HG02759 (cell line): Measurements from ENCODE around the gene AMOTL2.

Experiments
- ATAC-seq: cut with Tn5 transposase; IDR thresholded peaks from one replicate; pipeline ENCODE4 v1.9.1; 2021; ENCODE audit warnings: mild to moderate bottlenecking, moderate library complexity; ENCODE audit not compliant: unreplicated experiment

AMOTL2 gene

DNA sequence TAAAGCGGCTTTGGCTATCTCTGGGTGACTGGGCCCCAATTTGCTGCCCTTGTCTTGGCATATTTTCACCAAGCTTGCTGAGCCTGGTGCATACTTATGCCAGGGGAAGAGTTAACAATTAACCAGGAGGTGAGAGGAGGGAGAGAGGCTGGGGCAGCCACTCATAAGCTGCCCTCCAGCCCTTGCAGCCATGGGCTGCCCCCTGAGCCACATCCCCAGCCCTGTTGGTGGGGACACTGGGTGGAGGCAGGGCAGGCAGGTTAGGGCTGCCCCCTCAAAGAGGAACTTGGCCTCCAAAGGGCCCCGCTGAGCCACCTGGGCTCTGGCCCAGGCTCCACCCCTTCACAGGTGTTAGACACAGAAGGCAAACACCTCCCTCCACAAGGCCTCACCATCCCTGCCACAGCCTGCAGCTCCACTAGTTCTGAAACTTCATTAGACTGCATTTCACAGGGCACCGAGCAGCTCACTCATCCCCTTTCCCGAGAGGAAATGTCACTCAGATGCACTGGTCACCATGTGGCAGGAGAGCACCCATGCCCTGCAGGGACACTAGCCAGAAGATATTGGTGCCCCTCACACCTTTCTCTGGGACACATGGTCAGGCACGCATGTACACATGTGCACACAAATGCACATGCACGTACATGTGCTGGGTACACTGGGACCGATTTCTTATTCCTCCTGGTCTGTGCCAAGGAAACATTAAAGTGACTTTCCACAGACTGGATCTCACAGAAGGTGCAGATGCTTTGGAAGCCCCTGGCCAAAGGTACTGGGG, 20.2 kb downstream of the AMOTL2 start:
- ATAC-seq: no peak

DNA sequence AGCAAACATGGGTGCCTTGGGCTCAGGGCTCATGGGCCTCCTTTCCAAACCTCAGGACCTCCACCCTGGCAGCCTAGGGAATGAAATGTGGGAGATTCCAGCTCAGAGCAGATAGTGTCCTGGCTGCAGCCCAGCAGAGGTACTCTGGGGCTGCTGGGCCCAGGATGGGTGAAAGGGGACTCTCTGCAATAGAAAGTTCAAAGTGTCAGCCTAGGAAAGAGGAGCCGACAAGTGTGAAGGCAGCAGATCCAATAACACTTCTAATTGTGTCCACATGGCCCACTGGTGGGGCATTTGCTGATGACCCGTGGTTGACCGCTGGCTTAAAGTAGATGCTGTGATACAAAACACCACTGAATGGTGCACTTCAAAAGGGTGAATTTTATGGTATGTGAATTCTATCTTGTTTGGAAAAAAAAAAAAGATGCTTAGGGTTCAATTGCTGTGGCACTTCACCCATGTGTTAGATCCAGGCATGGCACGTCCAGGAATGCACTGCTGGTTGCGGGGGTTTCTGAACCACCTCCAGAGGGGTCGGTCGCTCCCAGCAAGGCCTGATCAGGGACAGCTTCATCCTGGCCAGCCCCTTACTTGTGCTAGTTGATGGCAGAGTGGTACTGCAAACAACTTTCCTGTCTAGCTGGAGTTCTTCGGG, 20.9 kb downstream of the AMOTL2 start:
- ATAC-seq: no peak

DNA sequence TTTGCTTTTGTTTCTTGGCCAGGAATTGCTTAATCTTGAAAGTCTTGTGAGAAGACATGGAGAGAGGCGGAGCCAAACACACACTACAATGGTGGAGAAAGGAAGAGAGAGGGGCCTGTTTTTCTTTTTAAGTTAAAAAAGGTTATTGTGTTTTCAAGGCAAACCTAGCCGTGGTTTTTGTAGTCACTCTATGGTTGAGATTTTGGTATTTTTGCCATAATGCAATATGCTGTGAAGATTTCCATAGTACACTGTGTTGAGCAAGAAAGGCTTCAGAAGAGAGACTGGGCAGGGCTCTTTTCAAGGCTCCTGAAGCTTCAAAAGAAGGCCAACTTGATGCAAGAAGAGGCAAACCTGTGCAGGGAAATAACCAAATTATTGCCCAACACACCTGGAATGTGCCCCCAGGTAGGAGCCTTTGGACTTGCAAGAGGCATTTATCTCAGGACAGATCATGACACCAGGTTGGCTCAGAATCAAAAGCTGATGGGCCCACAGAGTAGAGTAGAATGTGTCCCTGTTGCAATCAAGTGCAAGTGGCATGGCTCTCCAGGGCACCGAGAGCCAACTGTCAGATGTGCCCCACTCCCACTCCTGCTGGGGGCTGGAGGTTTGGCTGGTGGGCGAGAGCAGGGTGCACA, 22.1 kb downstream of the AMOTL2 start:
- ATAC-seq: no peak

DNA sequence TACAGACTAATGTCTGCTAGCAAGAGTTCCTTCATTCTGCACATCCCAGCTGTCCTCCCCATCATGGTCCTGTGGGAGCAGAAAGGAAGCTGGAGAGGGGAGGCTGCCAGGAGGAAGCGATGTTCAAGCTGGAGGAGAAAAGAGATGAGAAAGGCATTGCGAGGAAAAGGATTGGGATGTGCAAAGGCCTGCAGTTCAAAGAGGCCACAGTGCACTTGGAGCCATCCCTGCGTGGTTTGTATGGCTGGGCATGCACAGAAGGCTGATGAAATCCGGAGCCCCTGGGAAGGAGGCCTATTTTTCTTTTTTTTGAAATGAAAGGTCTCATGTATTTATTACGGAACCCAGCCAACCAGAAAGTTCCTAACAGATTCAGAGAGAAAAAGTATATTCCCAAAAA, 22.8 kb downstream of the AMOTL2 start:
- no peak for ATAC-seq

DNA sequence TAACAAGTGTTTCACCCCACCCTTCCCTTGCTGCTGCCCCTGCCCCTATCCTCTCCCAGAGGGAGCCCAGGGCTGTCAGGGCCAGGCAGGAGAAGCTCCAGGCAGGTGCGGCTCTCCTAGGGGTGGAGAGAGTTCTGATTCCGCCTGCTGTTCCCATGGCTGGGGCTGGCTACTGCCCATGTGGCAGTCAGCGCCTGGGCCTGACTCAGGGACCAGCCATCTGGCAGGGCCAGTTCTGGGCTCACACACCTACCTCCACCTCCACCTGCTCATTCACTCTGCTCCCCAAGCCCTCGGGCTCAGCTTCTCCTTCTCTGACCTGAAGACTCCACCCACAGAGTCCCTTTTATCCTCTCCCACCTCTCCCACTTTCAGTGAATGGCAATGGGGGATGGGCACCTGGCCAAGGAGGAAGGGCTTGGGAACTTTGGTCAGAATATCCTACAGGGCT, 23.4 kb downstream of the AMOTL2 start:
- no peak for ATAC-seq

DNA sequence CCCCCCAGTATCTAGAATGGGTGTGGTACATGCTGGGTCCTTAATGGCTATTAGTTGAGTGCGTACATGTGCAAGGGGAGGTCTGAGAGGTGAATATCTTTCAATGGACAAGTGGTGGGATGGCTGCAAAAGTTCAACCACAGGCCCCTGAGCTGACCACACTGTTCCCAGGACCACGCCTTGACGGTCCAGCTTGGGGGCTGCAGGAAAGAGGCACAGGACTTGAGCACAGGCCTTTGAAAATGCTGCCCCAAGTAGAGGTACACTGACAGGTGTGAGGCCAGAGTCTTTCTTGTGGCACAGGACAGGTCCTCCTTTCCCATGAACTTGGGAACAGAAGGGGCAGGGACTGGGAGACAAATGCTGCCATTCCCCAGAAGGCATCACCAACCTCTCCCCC, 24.0 kb downstream of the AMOTL2 start:
- ATAC-seq: no peak

DNA sequence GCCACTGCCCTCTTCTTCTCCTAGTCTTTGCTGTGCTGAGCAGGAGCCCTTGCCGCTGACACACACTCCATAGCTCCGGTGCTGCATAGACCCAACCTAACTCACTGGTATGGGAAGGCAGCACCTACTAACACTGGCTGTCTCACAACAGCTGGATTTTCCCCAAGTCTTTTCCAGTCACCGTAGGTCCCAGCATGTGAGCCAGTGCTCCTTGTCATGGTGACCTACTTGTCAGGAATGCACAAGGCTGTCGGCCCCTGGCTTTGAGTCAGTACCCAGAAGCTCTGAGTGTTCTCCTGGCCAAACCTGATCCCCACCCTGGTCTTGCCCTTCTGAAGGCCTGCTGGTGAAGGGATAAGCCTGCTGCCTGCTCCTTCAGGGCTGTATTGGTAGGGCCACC, 25.7 kb downstream of the AMOTL2 start:
- ATAC-seq: no peak

DNA sequence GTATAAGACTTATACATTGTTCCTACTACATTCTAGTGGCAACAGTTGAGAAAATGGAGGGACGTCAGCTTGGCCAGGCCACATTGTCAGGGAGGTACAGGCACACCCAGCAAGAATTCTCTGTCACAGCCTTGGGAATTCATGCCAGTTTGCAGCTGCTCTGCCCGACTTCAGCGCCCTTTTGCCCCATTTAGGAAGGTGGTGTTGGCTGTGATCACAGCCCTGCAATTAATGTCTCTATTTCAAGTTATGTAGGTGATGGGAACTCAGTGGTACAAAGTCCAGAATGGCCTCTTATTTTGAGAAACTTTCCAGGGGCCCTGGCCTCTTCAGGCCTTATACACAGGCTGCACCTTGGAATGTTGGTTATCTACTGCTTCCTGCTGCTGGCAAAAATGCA, 26.7 kb downstream of the AMOTL2 start:
- ATAC-seq: no peak

DNA sequence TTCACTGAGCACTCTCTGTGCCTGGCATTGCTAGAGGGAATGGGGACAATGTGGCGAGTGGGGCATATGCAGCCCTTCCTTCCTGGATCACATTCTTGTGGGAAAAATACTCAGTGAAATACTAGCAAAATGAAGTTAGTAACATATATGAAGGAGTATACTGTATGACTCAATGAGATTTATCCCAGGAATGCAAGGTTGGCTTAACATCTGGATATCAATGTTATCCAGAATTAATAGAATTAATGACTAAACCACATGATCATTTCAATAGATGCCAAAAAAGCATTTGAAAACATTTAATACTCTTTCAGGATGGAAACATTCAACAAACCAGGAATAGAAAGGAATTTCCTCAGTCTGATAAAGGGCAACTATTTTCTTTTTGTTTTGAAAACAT, 27.5 kb downstream of the AMOTL2 start:
- no peak for ATAC-seq

DNA sequence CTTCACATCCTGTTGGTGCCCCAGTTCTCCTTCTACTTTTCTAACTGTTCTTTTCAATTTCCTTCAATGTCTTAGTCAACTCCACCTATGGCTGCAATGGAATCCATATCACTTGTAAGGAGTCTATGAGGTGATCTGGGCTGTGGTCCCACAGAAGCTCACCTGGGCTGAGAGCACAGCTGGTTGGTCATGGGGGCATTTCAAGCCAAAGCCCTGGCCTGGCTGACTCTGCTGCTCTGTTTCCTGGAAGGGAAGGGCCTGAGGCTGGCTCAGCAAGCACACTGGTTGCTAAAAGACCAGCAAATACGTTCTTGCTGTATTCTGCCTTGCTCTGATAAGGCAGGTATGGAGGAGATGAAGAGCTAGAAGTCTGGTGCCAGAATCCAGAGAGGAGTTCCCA, 29.0 kb downstream of the AMOTL2 start:
- ATAC-seq: no peak

DNA sequence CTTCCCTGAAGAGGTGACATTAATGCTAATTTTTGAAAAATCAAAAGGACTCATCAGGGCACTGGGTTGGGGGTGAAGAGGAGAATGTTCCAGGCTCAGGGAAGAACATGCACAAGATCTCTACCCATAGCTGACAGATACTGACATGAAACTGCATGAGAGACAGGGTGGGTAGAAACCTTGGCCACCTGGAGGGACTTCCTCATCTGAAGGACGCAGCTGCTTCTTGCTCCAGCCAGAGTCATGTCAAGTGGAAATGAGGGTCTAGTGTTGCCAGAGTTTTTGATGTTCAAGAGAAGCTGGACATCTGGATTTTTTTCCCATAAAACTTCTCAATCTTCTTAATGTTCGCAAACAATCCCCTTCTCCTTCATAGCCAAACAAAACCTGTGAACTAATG, 29.7 kb downstream of the AMOTL2 start:
- no peak for ATAC-seq

DNA sequence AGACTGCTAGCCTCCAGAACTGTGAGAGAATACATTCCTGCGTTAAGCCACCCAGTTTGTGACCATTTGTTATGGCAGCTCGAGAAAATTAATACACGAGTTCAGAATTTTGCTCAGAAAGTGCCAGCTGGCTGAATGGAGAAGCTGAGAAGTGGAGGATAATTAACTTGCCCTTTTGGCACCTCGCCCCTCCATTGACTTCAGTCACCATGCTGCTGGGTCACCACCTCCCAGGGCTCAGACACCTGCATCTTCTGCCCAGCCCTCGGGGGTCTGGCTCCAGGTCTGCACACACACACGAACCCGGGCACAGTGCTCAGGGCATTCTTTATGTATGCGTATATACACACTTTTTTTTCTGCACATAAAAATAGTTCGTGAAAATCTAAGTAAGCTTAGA, 32.0 kb downstream of the AMOTL2 start:
- no peak for ATAC-seq

DNA sequence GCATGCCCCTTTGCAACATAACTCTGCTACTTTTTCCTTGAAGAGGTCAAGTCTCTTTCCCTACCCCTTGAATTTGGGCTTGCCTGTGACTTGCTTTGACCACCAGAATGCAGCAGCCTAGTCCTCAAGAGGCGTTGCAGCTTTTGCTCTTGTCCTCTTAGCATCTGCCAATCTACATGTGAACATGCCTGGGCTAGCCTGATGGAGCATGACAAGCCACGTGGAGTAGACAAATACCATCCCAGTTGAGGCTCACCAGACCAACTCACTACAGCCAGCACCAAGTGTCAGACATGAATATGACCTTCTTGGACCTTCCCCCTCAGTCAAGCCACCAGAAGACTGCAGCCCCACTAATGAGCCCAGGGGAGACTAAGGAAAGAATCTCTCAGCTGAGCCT, 32.9 kb downstream of the AMOTL2 start:
- ATAC-seq: no peak

DNA sequence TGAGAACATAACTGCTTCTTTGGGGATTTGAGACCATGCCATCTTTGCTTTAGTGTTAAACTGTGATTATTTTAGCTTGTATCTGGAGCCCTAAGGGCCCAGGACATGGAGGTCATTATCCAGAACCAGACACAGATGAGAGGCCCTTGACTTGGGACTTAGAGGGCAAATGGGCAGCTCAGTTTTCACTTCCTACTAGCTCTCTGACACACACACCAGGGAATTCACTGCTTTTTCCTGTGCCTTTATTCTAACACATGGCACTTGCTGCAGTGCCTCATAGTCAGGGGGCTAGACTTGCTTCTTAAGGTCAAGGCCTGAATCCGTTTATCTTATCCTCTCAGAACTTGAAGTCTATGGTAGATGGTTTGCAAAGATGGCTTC, 33.3 kb downstream of the AMOTL2 start:
- no peak for ATAC-seq

DNA sequence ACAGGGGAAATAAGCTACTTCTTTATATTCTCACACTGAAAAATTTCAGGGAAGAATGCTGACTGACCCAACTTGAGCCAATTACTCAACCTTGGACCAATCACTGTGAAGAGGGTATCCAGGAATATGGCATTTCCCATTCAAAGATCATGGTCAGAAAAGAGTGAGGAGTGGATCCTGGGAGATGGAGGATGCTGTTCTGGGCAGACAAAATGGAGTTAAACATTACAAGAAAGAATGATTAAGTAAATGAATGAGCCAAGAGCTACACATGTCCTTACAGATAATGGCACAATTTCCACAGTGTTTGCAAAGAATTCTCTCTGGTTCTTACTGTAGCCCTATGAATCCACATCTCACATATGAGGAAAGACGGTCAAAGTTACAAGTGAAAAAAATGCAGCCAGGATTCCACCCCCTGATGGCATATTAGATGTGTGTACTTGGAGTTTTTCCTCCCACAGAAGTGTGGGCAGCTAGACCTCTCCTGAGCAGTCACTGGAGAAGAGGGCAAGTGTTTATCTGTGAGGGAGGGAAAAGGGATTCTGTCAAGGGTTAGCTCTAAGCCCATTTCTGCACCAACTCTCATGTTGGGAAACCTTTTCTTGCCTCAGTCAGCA, 33.8 kb downstream of the AMOTL2 start:
- no peak for ATAC-seq

DNA sequence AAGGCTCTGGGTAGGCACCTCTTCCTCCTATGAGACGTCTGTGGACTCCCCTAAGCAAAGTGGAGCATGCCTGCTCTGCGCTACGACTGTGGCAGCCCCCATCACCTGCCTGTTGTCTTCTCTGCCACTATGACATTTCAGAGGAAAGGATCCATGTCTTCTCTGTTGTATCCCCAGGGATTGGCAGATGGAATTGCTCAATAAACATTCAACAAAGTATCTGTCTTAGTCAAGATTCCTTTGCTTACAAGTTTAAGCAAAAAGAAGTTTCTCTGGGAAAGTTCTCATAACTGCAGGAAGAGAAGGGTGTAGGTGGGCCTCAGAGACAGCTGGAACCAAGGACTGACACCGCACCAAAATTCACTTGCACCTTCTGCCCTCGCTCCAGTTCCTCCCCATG, 34.3 kb downstream of the AMOTL2 start:
- ATAC-seq: no peak

DNA sequence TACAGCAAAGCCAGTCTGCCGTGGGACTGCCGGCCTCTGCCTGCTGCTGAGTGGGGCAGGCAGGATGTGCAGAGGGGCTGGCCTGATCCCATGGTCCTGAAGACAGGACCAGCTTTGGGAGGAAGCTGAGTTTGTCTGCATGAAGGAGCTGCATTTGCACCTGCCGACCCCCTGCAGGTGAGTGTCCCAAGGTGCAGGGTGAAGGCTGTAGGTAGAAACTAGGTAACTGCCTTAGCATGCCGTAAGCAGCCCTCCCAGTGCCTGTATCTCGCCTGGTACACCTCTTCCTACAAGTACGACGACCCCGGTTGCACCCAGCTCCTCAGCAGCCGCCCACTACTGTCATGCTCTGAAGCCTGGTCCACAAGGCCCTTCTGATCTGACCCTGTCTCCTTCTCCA, 34.9 kb downstream of the AMOTL2 start:
- ATAC-seq: no peak

DNA sequence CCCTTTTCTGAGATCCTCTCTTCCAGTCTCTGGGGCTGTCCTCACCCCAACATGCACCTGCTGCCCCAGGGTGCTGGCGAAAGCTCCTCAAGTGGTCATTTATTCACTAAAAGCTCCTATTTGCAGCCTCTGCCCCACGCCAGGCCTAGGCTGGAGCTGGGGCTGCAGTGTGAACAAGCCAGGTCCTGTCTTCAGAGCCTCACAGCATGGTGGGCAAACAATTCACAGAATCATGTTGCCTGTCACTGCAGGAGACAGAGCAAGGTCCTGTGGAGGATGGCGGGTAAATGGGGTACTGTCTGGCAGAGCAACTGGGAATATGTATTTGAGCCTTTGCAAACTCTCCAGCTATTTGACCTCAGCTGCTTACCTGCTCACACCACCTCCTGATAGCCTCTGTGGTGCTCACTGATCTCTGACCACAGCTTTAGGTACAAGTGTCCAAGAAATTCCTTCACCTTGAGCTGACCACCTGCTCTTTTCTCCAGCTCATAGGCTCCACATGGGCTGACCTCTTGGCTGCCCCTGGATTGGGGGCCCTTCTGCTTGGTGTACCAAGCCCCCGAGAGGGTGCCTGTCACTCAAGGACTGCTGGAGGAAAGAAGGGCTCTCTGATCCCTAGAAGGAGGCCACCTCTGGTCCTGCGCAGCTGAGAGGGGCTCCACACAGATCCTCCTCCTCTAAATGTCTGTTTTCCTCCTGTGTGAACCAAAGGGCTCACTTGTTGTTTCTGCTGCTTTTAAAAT, 35.6 kb downstream of the AMOTL2 start:
- no peak for ATAC-seq

DNA sequence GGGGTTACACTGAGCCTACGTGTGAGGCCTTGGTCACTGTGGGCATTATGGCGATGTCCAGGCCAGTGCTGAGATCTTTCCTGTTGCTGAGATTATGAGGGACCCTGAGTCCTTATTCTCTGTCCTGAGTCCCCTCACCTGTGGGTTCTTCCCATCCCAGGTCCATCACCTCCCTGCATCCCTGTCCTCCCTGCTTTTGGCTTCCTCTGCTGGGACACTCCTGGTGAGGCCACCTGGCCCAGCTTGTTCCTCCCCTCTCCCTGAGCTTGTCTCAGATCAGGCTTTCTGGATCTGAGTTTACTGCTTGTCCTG, 36.1 kb downstream of the AMOTL2 start:
- no peak for ATAC-seq

DNA sequence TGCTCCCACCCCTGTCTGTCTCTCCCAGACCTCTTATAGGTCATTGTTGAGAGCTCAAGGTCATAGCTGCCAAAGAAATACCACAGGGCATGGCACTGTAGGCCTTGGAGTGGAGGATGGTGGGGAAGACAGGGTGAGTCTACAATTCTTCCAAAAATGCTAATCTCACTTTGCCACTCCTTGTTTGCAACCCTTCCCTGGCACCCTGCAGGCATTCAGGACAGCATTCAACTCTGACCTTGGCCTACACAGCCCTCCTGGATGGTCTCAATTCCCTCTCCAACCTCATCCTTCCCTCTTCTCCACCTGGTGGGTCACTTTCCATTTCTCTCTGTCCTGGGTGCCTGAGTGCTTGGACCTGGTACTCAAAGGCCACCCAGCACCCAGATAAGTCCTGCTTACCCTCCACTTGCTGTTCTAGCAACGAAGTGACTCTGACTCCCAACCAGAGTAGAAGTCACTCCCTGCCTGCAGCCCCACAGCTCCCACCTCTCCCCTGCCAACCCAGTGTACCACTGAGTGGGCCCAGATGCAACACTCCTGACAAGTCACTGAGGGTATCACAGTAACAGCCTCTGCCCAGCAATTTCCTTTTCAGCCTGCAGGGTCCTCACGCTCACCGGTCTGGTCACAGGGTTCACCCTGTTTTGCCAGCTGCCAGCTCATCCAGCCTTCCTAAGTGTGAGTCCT, 36.6 kb downstream of the AMOTL2 start:
- ATAC-seq: no peak

DNA sequence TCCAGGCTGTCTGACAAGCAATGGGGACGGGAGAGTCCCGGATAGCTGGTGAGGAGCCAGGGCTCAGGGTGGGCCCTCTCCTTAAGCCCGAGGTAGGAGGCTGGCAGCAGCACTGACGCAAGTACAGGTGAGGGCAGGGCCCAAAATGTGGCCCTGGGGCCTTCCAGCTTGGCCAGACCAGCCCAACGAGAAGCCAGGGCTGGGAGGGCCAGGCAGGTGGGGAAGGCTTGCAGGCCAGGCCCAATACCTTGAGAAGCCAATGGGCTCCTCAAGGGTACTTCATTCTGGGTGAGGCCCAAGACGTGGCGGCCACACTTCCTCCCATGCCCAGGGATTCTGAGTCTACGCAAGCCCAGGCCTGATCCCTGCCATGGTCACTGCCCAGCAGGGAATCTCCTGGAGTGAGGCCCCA, 37.2 kb downstream of the AMOTL2 start:
- no peak for ATAC-seq
